ENCODE measurements around the gene HES4. TPM values are rescaled to one million over a fixed set of nuclear protein-coding genes. Genes with fewer than 3 reads are reported as not detected.

The HES4 gene
- 0.39 and 0.48 TPM in 2 replicates for total RNA-seq (2014; rRNA removed; shearing (Covaris generic))

DNA sequence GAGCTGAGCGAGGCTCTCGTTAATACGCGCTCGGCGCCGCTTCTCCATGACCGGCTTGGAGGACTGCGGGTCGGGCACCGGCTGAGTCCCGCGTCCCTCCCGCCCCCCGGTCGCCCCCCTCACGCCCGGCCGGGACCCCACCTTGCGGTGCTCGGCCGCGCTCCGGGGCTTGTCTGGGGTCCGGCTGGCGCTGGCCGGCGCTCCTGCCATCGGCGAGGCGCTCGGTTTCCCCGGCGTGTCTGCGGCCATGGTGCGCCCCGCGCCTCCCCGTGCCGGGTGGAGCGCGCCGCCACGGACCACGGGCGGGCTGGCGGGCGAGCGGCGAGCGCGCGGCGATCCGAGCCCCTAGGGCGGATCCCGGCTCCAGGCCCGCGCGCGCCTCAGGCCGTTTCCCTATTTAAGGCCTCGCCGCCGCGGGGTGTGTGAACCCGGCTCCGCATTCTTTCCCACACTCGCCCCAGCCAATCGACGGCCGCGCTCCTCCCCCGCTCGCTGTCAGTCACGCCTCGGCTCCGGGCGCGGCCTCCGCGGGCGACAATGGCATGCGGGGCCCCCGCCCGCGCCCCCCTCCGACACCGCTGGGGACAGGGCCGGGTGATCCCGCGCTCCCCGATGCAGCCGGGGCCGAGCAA lies at the start of gene HES4:
TSS of gene HES4 (minus strand) at position 373 of the 632 bp plus-strand sequence. CDS start at position 249, 124 bp downstream.
- peak; percentile 76 for DNase-seq (ENCODE audit: low read depth)

DNA sequence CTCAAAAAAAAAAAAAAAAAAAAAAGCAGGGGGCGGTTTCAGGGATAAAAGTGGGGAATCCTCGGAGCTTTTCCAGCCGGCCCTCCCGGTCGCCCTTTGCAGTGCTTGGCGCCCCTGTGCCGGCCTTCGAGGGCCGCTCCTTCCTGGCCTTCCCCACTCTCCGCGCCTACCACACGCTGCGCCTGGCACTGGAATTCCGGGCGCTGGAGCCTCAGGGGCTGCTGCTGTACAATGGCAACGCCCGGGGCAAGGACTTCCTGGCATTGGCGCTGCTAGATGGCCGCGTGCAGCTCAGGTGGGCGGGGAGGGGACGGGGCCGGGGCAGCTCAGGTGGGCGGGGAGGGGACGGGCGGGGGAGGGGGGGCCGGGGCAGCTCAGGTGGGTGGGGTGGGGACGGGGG lies 48.9 kb upstream of the HES4 start:
- DNase-seq (ENCODE audit: low read depth): no peak

- DNase-seq (ENCODE audit: low read depth): no peak
Observed at GRCh38 chr1:1047963-1048362, 48.1 kb upstream of the HES4 start.

- no peak for DNase-seq (ENCODE audit: low read depth)
Observed at GRCh38 chr1:1047407-1047806, 47.5 kb upstream of the HES4 start.

GRCh38 chr1:1046767-1047166 lies 46.9 kb upstream of the HES4 start:
- DNase-seq (ENCODE audit: low read depth): no peak

DNA sequence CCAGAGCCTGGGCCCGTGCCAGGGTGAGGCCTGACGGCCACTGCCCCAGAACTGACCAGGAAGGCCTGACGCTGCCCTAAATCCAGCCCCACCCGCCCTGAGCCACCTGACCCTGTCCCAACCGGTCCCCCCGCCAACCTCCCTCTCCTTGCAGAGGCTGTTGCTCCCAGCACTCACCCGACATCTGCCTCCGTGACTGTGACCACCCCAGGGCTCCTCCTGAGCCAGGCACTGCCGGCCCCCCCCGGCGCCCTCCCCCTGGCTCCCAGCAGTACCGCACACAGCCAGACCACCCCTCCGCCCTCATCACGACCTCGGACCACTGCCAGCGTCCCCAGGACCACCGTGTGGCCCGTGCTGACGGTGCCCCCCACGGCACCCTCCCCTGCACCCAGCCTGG lies 46.3 kb upstream of the HES4 start:
- no peak for DNase-seq (ENCODE audit: low read depth)

DNA sequence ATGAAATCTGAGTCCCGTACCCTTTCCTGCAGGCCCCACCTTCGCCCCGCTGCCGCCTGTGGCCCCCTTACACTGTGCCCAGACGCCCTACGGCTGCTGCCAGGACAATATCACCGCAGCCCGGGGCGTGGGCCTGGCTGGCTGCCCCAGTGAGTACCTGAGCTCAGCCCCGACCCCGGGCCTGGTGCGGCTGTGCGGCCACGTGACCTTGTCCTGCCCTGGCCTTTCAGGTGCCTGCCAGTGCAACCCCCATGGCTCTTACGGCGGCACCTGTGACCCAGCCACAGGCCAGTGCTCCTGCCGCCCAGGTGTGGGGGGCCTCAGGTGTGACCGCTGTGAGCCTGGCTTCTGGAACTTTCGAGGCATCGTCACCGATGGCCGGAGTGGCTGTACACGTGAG lies 45.2 kb upstream of the HES4 start:
- DNase-seq (ENCODE audit: low read depth): no peak

- no peak for DNase-seq (ENCODE audit: low read depth)
Observed at GRCh38 chr1:1044455-1045078, 44.7 kb upstream of the HES4 start.

GRCh38 chr1:1043921-1044320 lies 44.0 kb upstream of the HES4 start:
- no peak for DNase-seq (ENCODE audit: low read depth)

GRCh38 chr1:1043411-1043810 lies 43.5 kb upstream of the HES4 start:
- DNase-seq (ENCODE audit: low read depth): no peak

DNA sequence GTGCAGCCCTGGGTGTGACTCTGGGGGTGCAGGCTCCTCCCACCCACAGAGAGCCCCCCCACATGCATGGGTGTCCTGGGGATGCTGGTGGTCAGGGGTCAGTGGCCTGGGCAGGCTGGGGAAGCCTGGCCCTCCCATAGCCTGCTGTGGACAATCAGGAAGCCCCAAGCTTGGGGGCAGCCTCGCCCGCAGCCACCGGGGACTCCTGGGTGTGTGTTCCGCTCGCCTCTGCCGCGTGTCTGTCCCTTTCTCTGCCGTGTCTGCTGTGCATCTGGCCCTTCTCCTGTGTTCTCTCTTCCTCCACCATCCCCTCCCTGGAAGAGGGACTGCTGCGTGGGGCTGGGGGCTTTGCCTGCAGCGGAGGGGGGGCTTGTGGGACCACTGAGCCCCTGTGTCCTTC lies 42.9 kb upstream of the HES4 start:
- DNase-seq (ENCODE audit: low read depth): no peak

DNA sequence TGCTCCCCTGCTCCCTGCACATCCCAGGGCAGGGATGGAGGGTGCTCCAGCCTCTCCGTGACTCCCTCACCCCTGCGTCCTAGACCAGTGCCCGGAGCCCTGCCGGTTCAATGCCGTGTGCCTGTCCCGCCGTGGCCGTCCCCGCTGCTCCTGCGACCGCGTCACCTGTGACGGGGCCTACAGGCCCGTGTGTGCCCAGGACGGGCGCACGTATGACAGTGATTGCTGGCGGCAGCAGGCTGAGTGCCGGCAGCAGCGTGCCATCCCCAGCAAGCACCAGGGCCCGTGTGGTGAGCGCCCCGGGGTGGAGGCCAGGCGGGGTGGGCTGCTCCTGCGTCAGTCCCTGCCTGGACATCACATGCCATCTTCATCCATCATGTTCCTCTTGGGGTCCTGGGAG lies 42.0 kb upstream of the HES4 start:
- no peak for DNase-seq (ENCODE audit: low read depth)

DNA sequence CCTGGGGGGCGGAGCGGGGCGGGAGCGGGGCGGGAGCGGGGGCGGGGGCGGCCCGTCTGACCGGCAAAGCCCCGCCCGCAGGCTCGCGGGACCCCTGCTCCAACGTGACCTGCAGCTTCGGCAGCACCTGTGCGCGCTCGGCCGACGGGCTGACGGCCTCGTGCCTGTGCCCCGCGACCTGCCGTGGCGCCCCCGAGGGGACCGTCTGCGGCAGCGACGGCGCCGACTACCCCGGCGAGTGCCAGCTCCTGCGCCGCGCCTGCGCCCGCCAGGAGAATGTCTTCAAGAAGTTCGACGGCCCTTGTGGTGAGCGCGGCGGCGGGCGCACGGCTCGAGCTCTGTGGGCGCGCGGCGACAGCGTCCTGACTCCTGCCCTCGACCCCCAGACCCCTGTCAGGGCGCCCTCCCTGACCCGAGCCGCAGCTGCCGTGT lies 41.2 kb upstream of the HES4 start:
- DNase-seq (ENCODE audit: low read depth): no peak

- peak; percentile 67 for DNase-seq (ENCODE audit: low read depth)
Observed at GRCh38 chr1:1040004-1040991, 40.4 kb upstream of the HES4 start.

DNA sequence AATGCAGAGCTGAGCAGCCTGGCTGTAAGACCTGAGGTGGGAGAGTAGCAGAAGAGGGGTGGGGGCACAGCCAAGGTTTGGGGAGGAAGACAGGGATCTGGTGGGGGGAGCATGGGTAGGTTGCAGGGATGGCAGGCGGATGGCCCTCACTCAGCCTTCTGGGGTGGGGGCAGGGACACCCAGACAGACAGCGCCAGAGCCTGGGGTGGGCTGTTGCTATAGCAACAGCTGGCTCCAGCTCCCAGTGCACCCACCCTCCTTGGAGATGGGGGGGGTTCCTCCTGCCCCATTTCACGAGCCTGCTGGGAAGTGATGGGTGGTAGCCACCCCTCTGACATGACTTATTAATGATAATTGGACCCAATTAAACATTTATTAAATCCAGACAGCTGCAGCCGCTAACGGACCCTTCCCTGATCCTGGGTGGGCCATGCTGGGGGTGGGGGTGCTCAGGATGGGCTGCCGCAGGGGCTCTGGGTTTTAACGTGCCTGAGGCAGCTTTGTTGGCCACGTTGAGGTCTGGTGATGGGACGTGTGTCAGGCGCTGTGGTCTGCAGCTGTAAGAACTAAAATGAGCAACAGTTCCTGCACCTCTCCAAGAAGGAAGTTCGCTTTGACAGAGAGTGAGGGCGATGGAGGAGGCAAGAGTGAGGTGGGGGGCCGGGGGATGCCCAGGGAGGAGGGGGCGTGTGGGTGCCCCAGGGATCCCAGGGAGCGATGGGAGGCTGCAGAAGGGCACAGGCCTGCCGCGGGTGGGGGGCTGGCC lies 39.4 kb upstream of the HES4 start:
- no peak for DNase-seq (ENCODE audit: low read depth)

DNA sequence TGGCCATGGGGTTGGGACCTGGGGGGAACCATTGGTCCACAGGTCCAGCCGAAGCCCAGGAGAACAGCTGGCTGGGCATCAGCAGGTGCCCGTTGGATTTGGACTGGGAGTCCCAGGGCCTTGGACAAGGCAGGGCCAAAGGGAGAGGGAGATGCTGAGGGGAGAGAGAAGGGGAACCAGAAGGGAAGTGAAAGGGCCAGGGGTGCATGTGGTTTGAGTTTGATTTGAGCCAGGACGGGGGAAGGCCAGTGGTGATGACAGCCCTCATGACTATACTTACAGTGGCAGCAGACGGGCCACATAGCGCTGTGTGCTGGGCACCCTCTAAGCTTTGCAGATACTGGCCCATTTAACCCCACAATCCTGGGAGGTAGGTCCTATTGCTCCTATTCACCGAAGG lies 38.8 kb upstream of the HES4 start:
- no peak for DNase-seq (ENCODE audit: low read depth)

GRCh38 chr1:1037366-1038327 lies 37.8 kb upstream of the HES4 start:
- no peak for DNase-seq (ENCODE audit: low read depth)

DNA sequence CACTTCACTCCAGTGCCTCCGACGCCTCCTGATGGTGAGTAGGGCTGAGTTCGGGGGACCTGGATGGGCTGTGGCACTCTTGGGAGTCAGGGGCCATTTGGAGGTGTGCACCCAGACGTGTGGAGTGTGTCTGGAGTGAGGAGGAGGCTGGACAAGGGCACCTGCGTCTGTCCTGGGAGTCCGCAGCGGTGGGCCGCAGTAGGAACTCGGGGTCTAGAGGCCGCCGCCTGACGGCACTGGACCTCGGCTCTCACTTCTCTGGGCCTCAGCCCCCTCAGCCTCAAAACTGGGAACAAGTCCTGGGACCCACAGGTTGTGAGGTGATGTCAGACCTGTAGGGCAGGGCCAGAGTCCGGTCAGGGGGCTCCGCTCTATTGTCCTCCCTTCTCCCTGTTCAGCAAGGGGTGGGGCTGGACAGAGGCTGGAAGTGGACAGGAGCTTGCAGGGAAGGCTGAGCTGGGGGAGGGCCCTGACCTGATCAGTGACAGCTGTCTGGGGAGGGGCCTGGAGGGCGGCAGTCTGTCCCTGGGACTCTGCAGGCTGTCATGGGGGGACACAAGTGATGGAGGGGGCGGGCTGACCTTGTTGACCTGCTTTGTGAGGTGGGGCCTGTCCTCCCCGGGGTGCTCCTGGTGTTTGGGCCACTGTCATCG lies 35.5 kb upstream of the HES4 start:
- no peak for DNase-seq (ENCODE audit: low read depth)

DNA sequence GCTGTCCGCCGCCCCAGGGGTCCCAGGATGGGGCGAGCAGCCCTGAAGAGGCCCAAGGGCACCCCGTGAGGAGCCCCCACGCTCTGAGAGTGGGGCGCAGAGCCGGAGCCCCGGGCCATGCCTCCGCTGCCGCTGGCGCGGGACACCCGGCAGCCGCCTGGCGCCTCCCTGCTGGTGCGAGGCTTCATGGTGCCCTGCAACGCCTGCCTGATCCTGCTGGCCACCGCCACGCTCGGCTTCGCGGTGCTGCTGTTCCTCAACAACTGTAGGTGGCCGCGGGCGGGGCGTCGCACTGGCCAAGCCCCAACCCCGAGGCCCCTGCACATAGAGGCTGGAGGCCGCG lies 34.5 kb upstream of the HES4 start:
- DNase-seq (ENCODE audit: low read depth): no peak

All from RPMI7951 (cell line).